NCI-H1105 treated with DMSO at 0.1 percent for 48 hours (cell line): ENCODE measurements around the gene MAB21L1.

ENCODE experiments used
- DNase-seq: peaks from one replicate; lab custom pipeline; 2025; lab: John Stamatoyannopoulos, UW

The MAB21L1 gene

GRCh38 chr13:35479706-35480105 is 3.2 kb upstream of the MAB21L1 start:
- no peak for DNase-seq

GRCh38 chr13:35479038-35479492 is 2.6 kb upstream of the MAB21L1 start:
- no peak for DNase-seq

- DNase-seq, result no peak
Measured at GRCh38 chr13:35478271-35479037, 2.0 kb upstream of the MAB21L1 start.

GRCh38 chr13:35477386-35477946 is 977 bp upstream of the MAB21L1 start:
- no peak for DNase-seq

GRCh38 chr13:35475212-35475959 is 1.1 kb downstream of the MAB21L1 start:
- no peak for DNase-seq

GRCh38 chr13:35474496-35475211 is 1.8 kb downstream of the MAB21L1 start:
- DNase-seq, result no peak

- no peak for DNase-seq
Measured at GRCh38 chr13:35473802-35474201, 2.7 kb downstream of the MAB21L1 start.

- DNase-seq, result no peak
Measured at GRCh38 chr13:35473206-35473775, 3.2 kb downstream of the MAB21L1 start.

GRCh38 chr13:35472323-35472881 is 4.1 kb downstream of the MAB21L1 start:
- DNase-seq, result no peak

GRCh38 chr13:35471706-35472322 is 4.7 kb downstream of the MAB21L1 start:
- no peak for DNase-seq

GRCh38 chr13:35470671-35471661 is 5.5 kb downstream of the MAB21L1 start:
- no peak for DNase-seq

- no peak for DNase-seq
Measured at GRCh38 chr13:35469806-35470525, 6.5 kb downstream of the MAB21L1 start.

- no peak for DNase-seq
Measured at GRCh38 chr13:35468195-35468594, 8.3 kb downstream of the MAB21L1 start.

GRCh38 chr13:35465371-35465770 is 11.1 kb downstream of the MAB21L1 start:
- no peak for DNase-seq

GRCh38 chr13:35460061-35460460 is 16.4 kb downstream of the MAB21L1 start:
- no peak for DNase-seq

- DNase-seq, result no peak
Measured at GRCh38 chr13:35457258-35457657, 19.2 kb downstream of the MAB21L1 start.

GRCh38 chr13:35455022-35455421 is 21.5 kb downstream of the MAB21L1 start:
- no peak for DNase-seq

GRCh38 chr13:35449821-35450220 is 26.7 kb downstream of the MAB21L1 start:
- no peak for DNase-seq

GRCh38 chr13:35448465-35448864 is 28.0 kb downstream of the MAB21L1 start:
- no peak for DNase-seq
